Measurements from ENCODE around the gene RTL5.

DNA sequence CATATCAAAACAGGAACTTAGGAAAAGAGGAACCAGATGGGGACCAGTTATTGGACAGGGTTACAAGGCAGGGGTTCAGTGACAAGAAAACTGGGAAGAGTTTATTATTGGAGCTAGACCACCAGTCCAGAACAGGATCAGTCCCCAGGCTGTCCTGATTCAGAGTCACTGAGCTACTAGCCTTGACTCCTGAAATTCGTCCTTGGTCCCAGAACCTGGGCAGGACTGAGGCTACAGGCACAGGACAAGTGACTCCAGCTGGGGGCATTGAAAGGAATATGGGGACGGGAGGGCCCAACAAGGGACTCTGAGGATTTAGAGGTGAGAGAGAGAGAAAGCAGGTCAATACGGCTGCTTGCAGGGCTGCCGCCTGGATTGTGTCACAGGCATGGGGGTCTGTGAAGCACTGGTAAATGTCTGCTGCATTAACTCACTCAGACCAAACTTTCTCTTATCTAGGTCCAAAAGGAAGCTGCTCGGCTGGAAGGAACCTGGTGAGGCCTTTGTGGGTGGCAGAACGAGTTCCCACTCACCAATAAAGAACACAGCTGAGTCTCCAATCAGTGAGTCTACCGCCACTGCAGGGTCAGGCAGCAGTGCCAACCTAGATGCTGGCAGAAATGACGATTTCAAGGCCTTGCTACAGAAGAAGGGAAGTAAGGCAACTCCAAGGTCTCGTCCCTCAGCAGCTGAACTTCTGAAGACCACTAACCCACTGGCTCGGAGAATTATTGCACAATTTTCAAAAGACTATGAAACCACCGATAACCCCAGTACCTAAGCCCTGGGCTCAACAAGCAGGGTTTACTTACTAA is 11.3 kb upstream of the RTL5 start:
- TF ChIP-seq, protein P1, sequence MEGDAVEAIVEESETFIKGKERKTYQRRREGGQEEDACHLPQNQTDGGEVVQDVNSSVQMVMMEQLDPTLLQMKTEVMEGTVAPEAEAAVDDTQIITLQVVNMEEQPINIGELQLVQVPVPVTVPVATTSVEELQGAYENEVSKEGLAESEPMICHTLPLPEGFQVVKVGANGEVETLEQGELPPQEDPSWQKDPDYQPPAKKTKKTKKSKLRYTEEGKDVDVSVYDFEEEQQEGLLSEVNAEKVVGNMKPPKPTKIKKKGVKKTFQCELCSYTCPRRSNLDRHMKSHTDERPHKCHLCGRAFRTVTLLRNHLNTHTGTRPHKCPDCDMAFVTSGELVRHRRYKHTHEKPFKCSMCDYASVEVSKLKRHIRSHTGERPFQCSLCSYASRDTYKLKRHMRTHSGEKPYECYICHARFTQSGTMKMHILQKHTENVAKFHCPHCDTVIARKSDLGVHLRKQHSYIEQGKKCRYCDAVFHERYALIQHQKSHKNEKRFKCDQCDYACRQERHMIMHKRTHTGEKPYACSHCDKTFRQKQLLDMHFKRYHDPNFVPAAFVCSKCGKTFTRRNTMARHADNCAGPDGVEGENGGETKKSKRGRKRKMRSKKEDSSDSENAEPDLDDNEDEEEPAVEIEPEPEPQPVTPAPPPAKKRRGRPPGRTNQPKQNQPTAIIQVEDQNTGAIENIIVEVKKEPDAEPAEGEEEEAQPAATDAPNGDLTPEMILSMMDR (IDR thresholded peaks at IDR 0.05), result no peak
- TF ChIP-seq ZFX (IDR thresholded peaks at IDR 0.05; ENCODE audit: borderline replicate concordance), result no peak
